A673 (cell line): Measurements from ENCODE around the gene ANLN.

Experiments used
- CTCF ChIP-seq: fragments of 300-800, 200-600 bp; sonication (generic); conservative IDR thresholded peaks from 2 replicates; pipeline ENCODE4 v1.5.1; 2017; ENCODE audit warnings: low read depth, mild to moderate bottlenecking, antibody characterized with exemption, low read length, moderate library complexity, mixed read lengths
- EZH2 ChIP-seq: fragments of 200-600 bp; sonication (generic); IDR thresholded peaks from 2 replicates; pipeline ENCODE4 v1.6.1; 2017; ENCODE audit warnings: borderline replicate concordance, low read depth, mild to moderate bottlenecking, mixed read lengths, antibody characterized with exemption, low read length; ENCODE audit not compliant: poor library complexity, severe bottlenecking

- TF ChIP-seq CTCF (no peak), EZH2 (no peak)
Observed at GRCh38 chr7:36400036-36400435, 10.4 kb downstream of the ANLN start.
